GM19324 (cell line): ENCODE data around the gene OGFRL1.

Experiments
- ATAC-seq: cut with Tn5 transposase; IDR thresholded peaks from one replicate; pipeline ENCODE4 v1.9.1; 2021; ENCODE audit warnings: mild to moderate bottlenecking, moderate library complexity; ENCODE audit not compliant: unreplicated experiment, low FRiP score

Gene OGFRL1

DNA sequence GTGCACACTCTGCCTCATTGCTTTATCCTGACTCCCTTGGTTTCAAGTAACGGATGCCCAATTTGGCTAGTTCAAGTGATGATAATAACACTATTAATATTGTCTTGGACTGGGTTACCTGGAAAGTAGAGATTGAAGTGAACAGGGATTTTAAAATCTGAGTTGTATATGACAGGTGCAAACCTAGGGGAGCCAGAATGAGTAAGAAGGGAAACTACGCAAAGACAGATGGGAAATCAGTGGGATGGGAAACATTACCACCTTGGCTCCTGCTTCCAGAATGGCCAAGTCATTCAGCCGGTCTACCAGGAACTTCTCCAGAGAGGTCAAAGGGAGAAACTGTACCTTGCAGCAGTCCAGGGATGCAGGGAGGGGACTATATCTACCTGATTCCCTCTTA lies 41.9 kb downstream of the OGFRL1 start:
- ATAC-seq, result no peak

DNA sequence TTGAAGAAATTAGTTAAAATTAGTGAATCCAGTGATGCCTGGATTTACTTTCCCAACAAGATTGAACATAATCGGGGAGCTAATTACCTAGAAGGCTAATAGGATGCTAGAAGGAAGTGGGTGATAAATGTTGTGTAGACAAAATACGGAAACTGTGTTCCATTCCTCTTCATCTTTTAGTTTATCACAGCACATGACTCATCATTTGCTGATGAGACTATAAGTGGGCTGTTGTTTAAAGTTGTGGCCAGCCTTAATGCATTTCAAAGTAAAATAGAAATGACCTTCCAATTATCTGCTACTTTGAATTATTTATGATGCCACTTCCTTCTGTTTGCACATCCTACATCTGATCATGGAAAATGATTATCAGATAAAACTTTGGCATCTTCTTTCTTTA lies 43.4 kb downstream of the OGFRL1 start:
- ATAC-seq, result no peak

DNA sequence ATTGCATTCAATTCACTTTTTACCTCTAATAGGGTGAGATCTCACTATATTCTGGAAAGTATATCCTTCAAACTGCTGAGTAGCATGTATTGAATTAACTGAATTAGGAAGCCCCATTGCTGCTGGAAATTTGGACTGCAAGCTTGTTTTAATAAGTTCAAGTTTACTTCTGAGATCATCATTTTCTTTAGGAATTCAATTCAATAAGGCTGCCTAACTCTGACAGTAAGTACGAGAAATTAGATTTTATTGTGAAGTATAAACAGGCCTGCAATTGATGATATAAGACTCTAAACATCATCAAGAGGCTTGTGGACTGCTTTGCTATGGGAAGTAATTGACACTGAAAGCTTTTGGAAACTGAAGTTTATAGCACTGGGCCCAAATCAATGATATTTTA lies 44.4 kb downstream of the OGFRL1 start:
- no peak for ATAC-seq

DNA sequence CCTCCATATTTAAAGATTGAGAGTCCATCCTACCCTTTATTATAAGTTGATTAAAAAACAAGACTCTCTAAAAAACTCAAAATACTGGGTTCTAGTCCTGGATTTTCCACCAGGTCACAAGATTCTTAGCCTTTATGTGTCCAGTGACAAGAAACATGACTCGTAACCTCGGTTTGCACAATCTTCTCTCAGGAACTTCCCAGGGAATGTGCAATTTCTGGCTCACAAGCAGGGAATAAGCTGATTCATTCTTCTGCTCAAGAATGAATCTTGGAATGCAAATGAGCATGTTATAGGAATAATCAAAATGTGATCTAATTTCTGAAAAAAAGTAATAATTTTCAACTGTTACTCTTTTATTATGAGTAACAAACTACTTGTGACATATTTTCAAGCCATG lies 45.1 kb downstream of the OGFRL1 start:
- ATAC-seq, result no peak

DNA sequence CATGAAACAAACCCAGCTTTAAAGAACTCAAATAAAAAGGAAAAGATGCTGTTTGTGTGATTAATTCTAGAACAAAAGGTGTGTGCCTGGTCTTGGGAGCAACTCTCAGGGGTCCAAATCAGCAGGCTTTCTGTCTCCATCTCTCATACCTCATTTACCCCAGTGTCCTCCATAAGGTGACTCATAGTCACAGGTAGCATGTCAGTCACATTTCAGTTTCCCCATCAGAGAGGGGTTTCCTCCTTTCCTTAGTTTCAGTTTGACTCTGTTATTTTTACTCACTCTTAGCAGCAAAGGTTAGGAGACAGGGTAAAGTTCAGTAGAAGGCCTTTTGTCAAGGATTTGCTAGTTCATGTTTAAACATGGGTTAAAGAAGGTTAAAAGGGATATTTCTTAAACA lies 46.2 kb downstream of the OGFRL1 start:
- ATAC-seq, result no peak

DNA sequence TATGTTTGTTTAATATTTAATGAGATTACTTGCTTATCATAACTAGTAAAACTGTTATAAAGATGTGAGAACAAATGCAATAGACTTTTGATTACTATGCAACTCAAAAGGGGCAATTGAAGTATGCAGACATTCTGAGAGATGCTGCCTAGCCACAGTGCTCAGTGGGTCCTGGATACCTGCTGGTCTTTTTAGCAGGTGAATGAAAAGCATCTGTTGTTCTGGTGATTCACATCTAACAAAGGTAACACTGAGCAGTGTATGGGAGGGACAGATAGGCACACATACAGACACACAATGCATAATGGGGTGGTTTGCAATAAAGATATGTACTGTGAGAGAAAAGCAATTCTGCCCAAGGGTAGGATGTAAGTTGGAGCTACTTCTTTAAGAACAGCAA lies 46.9 kb downstream of the OGFRL1 start:
- ATAC-seq, result no peak

DNA sequence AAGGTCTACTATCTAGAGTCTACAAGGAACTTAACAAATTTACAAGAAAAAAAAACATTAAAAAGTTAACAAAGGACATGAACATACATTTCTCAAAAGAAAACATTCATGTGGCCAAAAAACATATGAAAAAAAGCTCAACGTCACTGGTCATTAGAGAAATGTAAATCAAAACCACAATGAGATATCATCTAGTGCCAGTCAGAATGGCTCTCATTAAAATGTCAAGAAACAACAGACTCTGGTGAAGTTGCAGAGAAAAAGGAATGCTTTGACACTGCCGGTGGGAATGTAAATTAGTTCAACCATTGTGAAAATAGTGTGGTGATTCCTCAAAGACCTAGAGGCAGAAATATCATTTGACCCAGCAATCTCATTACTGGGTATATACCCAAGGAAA lies 48.3 kb downstream of the OGFRL1 start:
- no peak for ATAC-seq

DNA sequence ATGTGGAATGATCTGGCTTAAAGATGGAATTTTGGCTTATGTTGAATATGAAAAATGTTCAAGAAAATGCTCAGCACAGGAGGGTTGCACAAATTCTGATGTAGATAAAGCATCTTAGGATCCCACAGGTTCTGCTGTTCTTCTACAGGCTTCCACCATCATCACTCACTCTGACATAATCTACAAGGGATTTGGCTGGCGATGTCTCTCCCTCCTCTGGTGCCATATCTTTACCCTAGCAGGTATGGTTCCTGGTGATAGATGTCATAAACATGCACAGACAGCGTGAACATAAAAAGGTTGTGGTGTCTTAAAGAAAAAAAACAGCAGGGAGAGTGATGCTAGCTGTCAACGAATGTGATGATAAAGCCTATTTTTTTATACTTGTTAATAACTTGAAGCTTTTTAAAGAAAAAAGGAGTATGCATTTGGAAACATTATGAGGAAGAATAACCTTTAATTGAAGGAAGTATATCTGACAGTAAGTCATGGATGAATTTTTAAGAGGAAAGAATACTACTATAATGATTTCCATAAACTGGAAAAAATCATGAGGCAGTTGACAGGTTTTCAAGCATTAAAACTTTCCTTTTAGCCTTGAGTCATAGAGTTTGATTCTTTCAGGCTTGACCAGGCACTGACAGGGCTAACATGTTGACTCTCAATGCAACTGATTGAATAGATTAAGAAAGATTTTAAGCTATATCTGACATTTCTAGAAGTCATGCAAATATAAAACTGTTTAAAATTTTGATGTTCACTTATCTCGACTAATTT lies 50.1 kb downstream of the OGFRL1 start:
- no peak for ATAC-seq

DNA sequence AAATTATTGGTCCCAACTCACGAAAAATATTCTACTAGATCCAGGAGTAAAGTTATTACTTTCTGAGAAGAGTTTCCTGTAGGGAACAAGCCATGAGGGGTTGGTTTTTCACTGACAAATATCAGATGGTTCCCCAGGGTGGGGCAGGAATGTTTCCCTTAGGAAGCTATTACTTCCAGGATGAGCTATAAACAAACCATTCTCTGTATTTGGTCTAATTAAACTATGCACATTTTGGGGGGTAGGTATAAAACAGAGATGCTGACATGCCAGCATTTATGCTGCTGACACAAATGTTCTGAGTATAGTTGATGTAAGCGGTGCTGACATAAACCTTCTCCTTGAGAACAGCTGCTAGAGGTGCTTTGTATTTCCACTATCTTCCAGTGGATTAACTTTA lies 54.2 kb downstream of the OGFRL1 start:
- ATAC-seq, result no peak

DNA sequence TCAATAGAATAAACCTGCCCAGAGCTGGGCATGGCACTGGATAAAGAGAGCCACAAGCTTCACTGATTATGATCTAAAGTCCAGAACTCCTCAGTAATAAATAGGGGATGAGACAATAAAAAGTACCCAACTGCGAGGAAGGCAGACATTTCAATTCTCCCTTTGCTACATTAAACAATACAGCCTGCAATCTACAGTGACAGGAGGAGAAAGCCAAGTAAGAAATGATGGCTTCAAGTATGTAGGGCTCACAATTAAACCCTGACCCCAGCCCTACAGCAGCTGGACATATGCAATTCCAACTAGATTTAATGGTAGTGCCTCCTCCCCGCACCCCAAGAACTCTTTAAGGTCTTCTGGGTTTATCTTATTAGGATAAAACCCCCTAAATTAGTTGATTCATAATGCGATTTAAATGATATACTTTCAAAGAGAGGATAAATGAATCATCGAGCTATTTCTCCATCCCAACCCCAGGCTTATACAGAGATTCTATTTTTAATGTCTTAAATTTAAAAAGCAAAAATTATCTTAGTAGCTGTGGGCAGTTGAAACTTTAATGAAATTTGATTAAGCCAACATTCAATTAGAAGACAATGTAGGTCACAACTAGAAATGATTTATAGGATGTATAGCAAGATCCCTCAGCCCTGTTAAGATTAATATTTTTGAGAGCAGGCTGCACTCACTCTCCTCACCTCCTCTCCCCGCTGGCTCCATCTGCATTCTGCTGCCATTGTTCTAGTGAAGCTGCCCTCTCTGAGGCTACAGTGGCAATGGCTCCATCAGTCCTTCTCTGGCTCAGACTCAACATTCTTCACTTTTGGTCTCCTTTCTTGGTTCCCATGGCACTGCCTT lies 57.1 kb downstream of the OGFRL1 start:
- ATAC-seq, result no peak

DNA sequence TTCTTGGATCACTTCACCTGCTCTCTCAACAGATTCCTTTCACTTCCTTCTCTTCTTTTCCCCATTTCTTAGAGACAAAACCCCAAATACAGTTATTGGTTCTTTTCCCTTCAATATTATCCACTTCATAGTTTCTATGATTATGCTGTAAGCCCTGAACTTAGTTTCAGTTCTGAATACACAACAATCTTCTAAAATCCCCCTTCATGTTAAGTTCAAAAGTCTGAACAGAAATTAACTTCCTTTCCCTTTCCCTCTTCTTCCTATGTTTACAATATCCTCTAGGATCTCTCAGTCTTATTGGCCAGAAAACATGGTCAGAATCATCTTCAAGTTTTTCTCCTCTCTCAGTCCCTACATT lies 57.7 kb downstream of the OGFRL1 start:
- ATAC-seq, result no peak

DNA sequence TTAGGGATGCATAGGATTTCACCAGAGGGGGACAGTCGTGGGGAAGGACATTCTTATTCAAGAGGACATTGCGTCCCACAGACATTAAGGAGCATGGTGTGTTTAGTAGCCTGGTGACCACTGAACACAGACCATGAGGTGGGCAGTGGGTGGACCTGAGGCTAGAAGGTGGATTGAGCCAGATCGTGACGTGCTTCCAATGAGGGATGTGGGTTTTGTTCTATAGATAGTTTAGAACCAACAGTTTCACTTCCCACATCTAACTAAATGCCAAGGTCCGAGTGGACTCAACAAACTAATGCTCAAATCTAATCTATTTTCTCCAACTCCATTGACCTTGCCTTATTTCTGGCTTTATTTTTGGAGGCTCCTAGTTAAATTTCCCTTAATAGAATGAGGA lies 58.5 kb downstream of the OGFRL1 start:
- ATAC-seq, result no peak

DNA sequence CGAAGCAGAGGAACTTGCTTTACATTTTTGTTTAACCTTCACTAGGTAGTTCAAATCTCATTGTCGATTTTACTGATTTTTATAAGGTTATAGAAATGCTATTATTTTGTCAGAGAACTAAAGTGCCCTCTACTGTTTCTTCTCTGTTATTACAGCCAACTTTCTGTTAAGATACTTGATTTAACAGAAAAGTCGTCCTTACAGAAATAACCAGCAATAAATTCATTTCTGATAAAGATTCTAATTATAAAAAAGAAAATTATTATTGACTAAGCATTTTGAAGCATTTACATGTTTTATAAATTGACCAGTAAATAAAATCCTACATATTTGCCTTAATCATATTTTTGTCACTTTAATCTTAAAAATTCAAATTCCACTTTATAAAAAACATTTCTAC lies 60.8 kb downstream of the OGFRL1 start:
- ATAC-seq, result no peak

DNA sequence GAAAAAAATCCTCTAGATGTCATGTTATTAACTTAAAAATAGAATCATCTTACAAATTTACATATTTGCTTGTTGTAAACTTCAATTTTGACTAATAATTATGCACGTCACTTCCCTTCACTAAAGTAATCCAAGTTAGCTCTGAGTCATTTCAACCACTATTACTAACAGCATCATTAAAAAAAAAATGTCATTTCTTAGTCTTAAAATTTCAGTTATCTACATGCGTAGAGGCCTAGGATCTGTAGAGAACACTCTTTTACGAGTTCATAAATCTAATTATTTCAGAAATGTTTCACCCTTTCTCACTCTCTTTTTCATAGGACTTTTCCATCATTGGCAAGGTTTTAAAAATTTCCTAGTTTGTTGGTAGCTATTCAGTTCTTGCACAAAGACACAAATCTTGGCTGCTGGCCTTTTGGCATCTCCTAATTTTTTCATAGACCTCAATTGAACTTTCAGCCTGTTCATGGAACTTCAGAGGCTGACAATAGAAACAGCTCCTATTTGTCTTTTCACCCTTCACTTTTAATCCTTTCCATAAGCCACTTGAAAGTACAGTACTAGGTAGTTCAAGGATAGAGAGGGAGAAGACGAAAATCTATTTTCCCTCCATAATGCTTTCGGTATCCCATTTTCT lies 61.5 kb downstream of the OGFRL1 start:
- ATAC-seq, result no peak

DNA sequence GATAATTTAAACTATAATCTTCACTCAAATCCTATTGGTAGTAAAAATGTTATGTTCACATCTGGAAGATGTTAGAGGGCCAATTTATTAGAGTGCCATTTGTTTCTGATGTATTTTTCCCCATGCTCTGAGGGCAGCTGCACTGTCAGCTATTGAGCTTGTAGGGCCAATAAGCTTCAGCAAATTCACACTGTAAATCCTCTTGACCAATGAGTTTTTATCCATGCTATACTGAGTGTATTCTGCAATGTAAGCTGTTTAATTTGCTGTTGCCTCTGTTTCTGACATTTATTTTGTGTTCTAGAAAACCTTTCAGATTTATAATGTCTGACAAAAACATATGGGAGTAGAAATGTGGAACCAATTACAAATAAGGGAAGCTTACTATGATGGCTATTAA lies 62.6 kb downstream of the OGFRL1 start:
- no peak for ATAC-seq
